Stimulated activated CD4-positive, alpha-beta T cell treated with anti-CD3 and anti-CD28 coated beads, TNF-alpha, amount 100 ng/mL, for 48 hours (primary cell): ENCODE measurements around the gene TTC7B.

ENCODE experiments used
- DNase-seq, 3 donors: peaks; one replicate each; pipeline ENCODE4 v3.0.0-alpha.2; 2020; ENCODE audit warnings: low read depth in 3 of 3

The TTC7B gene

GRCh38 chr14:90741682-90741946, 74.6 kb downstream of the TTC7B start:
- no peak for DNase-seq

GRCh38 chr14:90740946-90741681, 75.1 kb downstream of the TTC7B start:
- no peak for DNase-seq

- no peak for DNase-seq
These were observed 76.1 kb downstream of the TTC7B start for GRCh38 chr14:90740081-90740480.

GRCh38 chr14:90739318-90740068, 76.7 kb downstream of the TTC7B start:
- no peak for DNase-seq

- no peak for DNase-seq
These were observed 83.0 kb downstream of the TTC7B start for GRCh38 chr14:90733139-90733808.

- no peak for DNase-seq
These were observed 83.5 kb downstream of the TTC7B start for GRCh38 chr14:90732718-90733117.

GRCh38 chr14:90732139-90732538, 84.1 kb downstream of the TTC7B start:
- DNase-seq = no peak

GRCh38 chr14:90731487-90731886, 84.7 kb downstream of the TTC7B start:
- no peak for DNase-seq

- DNase-seq = no peak
These were observed 85.9 kb downstream of the TTC7B start for GRCh38 chr14:90730206-90730766.

GRCh38 chr14:90728951-90729350, 87.3 kb downstream of the TTC7B start:
- no peak for DNase-seq

GRCh38 chr14:90727082-90727481, 89.1 kb downstream of the TTC7B start:
- no peak for DNase-seq

GRCh38 chr14:90726656-90727055, 89.6 kb downstream of the TTC7B start:
- no peak for DNase-seq

- no peak for DNase-seq
These were observed 91.4 kb downstream of the TTC7B start for GRCh38 chr14:90724866-90725265.

GRCh38 chr14:90722590-90722989, 93.6 kb downstream of the TTC7B start:
- DNase-seq = no peak

- no peak for DNase-seq
These were observed 94.5 kb downstream of the TTC7B start for GRCh38 chr14:90721619-90722305.

- DNase-seq = no peak
These were observed 95.4 kb downstream of the TTC7B start for GRCh38 chr14:90720832-90721231.

- no peak for DNase-seq
These were observed 95.9 kb downstream of the TTC7B start for GRCh38 chr14:90720336-90720735.

- no peak for DNase-seq
These were observed 98.3 kb downstream of the TTC7B start for GRCh38 chr14:90717916-90718315.

- no peak for DNase-seq
These were observed 100.2 kb downstream of the TTC7B start for GRCh38 chr14:90715993-90716392.

- no peak for DNase-seq
These were observed 100.7 kb downstream of the TTC7B start for GRCh38 chr14:90715495-90715894.

- DNase-seq = no peak
These were observed 101.4 kb downstream of the TTC7B start for GRCh38 chr14:90714811-90715210.

- DNase-seq = no peak
These were observed 111.4 kb downstream of the TTC7B start for GRCh38 chr14:90704738-90705392.
